ENCODE data around the gene CLP1. TPM values are rescaled to one million over a fixed set of nuclear protein-coding genes. Genes with fewer than 3 reads are reported as not detected.
"Not testable (repeated sequence)": the region's sequence is repeated elsewhere in the genome, so short reads cannot be mapped to it uniquely, and the experiment has no call there.

Gene CLP1
- total RNA-seq, 1 donor from 2014 or later: 17.1 TPM

DNA sequence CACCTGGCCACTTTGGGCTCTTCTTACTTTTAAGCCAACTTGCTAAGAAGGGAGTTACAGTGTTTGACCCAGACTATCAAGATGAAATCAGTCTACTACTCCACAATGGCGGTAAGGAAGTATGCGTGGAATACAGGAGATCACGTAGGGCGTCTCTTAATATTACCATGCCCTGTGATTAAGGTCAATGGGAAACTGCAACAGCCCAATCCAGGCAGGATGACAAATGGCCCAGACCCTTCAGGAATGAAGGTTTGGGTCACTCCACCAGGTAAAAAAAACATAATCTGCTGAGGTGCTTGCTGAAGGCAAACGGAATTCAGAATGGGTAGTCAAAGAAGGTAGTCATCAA lies 6.8 kb upstream of the CLP1 start:
- Mint-ChIP-seq H3K4me1 (ENCODE audit: low read depth, unreplicated experiment) (peaks cover 39% of the 10 kb centered on the region), H3K27ac (ENCODE audit: unreplicated experiment) (peak overlapping the region; percentile 76), H3K27me3 (ENCODE audit: unreplicated experiment) (peaks cover 34% of the 10 kb centered on the region), H3K4me3 (ENCODE audit: unreplicated experiment) (peak overlapping the region; percentile 97), H3K36me3 (ENCODE audit: unreplicated experiment) (no peaks in the 10 kb centered on the region), H3K9me3 (ENCODE audit: unreplicated experiment) (peaks cover 40% of the 10 kb centered on the region)
- TF ChIP-seq, protein P1, sequence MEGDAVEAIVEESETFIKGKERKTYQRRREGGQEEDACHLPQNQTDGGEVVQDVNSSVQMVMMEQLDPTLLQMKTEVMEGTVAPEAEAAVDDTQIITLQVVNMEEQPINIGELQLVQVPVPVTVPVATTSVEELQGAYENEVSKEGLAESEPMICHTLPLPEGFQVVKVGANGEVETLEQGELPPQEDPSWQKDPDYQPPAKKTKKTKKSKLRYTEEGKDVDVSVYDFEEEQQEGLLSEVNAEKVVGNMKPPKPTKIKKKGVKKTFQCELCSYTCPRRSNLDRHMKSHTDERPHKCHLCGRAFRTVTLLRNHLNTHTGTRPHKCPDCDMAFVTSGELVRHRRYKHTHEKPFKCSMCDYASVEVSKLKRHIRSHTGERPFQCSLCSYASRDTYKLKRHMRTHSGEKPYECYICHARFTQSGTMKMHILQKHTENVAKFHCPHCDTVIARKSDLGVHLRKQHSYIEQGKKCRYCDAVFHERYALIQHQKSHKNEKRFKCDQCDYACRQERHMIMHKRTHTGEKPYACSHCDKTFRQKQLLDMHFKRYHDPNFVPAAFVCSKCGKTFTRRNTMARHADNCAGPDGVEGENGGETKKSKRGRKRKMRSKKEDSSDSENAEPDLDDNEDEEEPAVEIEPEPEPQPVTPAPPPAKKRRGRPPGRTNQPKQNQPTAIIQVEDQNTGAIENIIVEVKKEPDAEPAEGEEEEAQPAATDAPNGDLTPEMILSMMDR (IDR thresholded peaks at IDR 0.05; ENCODE audit: partially characterized antibody, unreplicated experiment): no peak
- DNase-seq: no peak

DNA sequence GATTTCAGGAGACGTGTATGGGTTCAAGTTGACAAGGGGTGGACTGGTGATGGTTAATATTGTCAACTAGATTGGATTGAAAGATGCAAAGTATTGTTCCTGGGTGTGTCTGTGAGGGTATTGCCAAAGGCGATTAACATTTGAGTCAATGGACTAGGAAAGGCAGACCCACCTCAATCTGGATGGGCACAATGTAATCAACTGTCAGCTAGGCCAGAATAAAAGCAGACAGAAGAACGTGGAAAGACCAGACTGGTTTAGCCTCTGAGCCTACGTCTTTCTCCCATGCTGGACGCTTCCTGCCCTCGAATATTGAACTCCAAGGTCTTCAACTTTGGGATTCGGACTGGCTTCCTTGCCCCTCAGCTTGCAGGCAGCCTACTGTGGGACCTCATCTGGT lies 6.2 kb upstream of the CLP1 start:
- Mint-ChIP-seq H3K4me3 (ENCODE audit: unreplicated experiment) (peak overlapping the region; percentile 4), H3K36me3 (ENCODE audit: unreplicated experiment) (no peaks in the 10 kb centered on the region), H3K27me3 (ENCODE audit: unreplicated experiment) (peaks cover 33% of the 10 kb centered on the region), H3K9me3 (ENCODE audit: unreplicated experiment) (peaks cover 40% of the 10 kb centered on the region), H3K4me1 (ENCODE audit: low read depth, unreplicated experiment) (peaks cover 32% of the 10 kb centered on the region), H3K27ac (ENCODE audit: unreplicated experiment) (no peak overlapping the region)
- DNase-seq: no peak
- TF ChIP-seq, protein P1 (IDR thresholded peaks at IDR 0.05; ENCODE audit: partially characterized antibody, unreplicated experiment): no peak

DNA sequence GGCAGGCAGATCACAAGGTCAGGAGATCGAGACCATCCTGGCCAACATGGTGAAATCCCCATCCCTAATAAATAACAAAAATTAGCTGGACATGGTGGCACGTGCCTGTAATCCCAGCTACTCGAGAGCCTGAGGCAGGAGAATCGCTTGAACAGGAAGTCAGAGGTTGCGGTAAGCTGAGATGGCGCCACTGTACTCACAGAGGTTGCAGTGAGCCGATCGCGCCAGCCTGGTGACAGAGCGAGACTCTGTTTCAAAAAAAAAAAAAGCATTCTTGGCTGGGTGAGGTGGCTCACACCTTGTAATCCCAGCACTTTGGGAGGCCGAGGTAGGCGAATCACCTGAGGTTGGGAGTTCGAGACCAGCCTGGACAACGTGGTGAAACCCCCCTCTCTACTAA lies 5.3 kb upstream of the CLP1 start:
- Mint-ChIP-seq H3K9me3 (ENCODE audit: unreplicated experiment) (peaks cover 37% of the 10 kb centered on the region), H3K4me1 (ENCODE audit: low read depth, unreplicated experiment) (peaks cover 27% of the 10 kb centered on the region), H3K27me3 (ENCODE audit: unreplicated experiment) (peaks cover 28% of the 10 kb centered on the region)
- H3K4me3 Mint-ChIP-seq (ENCODE audit: unreplicated experiment); H3K36me3 Mint-ChIP-seq (ENCODE audit: unreplicated experiment); H3K27ac Mint-ChIP-seq (ENCODE audit: unreplicated experiment); DNase-seq: not testable (repeated sequence)

DNA sequence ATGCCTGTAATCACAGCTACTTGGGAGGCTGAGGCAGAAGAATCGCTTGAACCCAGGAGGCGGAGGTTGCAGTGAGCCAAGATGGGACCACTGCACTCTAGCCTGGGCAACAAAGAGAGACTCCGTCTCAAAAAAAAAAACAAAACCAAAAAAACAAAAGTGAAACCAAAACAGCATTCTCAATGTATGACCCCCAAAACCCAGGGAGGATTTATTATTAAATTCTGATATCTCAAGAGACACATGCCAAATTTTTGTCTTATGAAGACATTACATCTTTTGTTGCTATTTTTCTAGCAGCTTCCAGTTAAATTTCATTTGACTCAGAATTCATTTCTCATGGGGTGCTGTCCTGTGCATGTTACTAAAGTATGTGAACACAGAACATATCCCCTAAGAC lies 4.9 kb upstream of the CLP1 start:
- Mint-ChIP-seq H3K27ac (ENCODE audit: unreplicated experiment) (no peak overlapping the region), H3K4me3 (ENCODE audit: unreplicated experiment) (no peak overlapping the region), H3K9me3 (ENCODE audit: unreplicated experiment) (peaks cover 33% of the 10 kb centered on the region), H3K36me3 (ENCODE audit: unreplicated experiment) (no peaks in the 10 kb centered on the region), H3K27me3 (ENCODE audit: unreplicated experiment) (peaks cover 23% of the 10 kb centered on the region), H3K4me1 (ENCODE audit: low read depth, unreplicated experiment) (peaks cover 25% of the 10 kb centered on the region)
- TF ChIP-seq, protein P1 (IDR thresholded peaks at IDR 0.05; ENCODE audit: partially characterized antibody, unreplicated experiment): no peak
- DNase-seq: no peak

DNA sequence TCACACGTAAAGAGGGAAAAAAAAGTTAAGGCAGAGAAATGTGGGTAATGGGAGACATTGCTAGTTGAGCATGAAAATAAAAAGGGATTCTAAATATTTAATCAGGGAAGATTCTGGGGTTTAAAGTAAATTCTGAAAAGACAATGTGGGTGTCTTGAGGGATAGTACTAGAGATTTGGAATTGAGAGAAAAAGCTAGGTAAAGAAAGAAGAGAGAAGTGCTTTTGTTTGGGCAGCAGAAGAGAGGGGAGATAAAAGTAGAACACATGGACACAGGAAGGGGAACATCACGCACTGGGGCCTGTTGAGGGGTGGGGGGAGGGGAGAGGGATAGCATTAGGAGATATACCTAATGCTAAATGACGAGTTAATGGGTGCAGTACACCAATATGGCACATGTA lies 4.4 kb upstream of the CLP1 start:
- peak overlapping the region; percentile 59 for H3K27ac Mint-ChIP-seq (ENCODE audit: unreplicated experiment)
- peaks cover 23% of the 10 kb centered on the region for H3K4me1 Mint-ChIP-seq (ENCODE audit: low read depth, unreplicated experiment)
- H3K36me3 Mint-ChIP-seq (ENCODE audit: unreplicated experiment): no peaks in the 10 kb centered on the region
- peaks cover 28% of the 10 kb centered on the region for H3K9me3 Mint-ChIP-seq (ENCODE audit: unreplicated experiment)
- DNase-seq: no peak
- peak overlapping the region; percentile 72 for H3K4me3 Mint-ChIP-seq (ENCODE audit: unreplicated experiment)
- H3K27me3 Mint-ChIP-seq (ENCODE audit: unreplicated experiment): peaks cover 19% of the 10 kb centered on the region
- TF ChIP-seq, protein P1 (IDR thresholded peaks at IDR 0.05; ENCODE audit: partially characterized antibody, unreplicated experiment): no peak

DNA sequence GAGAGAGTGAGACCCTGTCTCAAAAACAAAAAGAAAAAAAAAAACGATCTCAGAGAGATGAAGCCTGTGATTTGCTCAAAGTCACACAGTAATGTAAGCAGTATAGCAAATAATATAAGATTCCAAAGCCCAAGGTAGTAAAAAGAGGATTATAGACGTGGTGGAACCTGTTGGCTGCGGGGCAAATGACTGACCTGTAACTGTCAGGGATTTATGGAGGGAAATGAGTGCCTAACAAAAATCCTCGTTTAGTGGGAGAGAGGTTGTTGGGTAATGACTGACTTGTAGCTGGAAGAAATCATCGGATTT lies 723 bp upstream of the CLP1 start:
- H3K4me3 Mint-ChIP-seq (ENCODE audit: unreplicated experiment): peak overlapping the region; percentile 74
- H3K4me1 Mint-ChIP-seq (ENCODE audit: low read depth, unreplicated experiment): peaks cover 17% of the 10 kb centered on the region
- H3K9me3 Mint-ChIP-seq (ENCODE audit: unreplicated experiment): peaks cover 5% of the 10 kb centered on the region
- peak overlapping the region; percentile 89 for H3K27ac Mint-ChIP-seq (ENCODE audit: unreplicated experiment)
- no peak for DNase-seq
- peaks cover 3% of the 10 kb centered on the region for H3K27me3 Mint-ChIP-seq (ENCODE audit: unreplicated experiment)
- no peaks in the 10 kb centered on the region for H3K36me3 Mint-ChIP-seq (ENCODE audit: unreplicated experiment)
- TF ChIP-seq, protein P1 (IDR thresholded peaks at IDR 0.05; ENCODE audit: partially characterized antibody, unreplicated experiment): no peak
